Stimulated activated CD4-positive, alpha-beta T cell treated with anti-CD3 and anti-CD28 coated beads, Interleukin-1b, Interleukin-23, amount 100 ng/mL, for 4 hours (primary cell): ENCODE results near the gene CARS1.

ENCODE experiments used
- DNase-seq, 2 donors: peaks; one replicate each; pipeline ENCODE4 v3.0.0-alpha.2; 2020; ENCODE audit warnings: low read depth in 2 of 2

Gene CARS1

GRCh38 chr11:2955906-2956476, 101.2 kb downstream of the CARS1 start:
- no peak for DNase-seq

GRCh38 chr11:2954263-2954662, 103.0 kb downstream of the CARS1 start:
- no peak for DNase-seq

- DNase-seq, result no peak
These were observed 104.9 kb downstream of the CARS1 start for GRCh38 chr11:2952290-2952689.

- no peak for DNase-seq
These were observed 105.8 kb downstream of the CARS1 start for GRCh38 chr11:2951231-2952110.
